HG03442 (cell line): ENCODE data around the gene DLEC1.

Source experiments
- ATAC-seq: cut with Tn5 transposase; IDR thresholded peaks from one replicate; pipeline ENCODE4 v1.9.1; 2021; ENCODE audit warnings: mild to moderate bottlenecking, moderate library complexity; ENCODE audit not compliant: unreplicated experiment

The DLEC1 gene

GRCh38 chr3:38039101-38039898 lies at the start of gene DLEC1:
Gene DLEC1, plus strand, starts transcription at chr3:38039208. Its CDS starts 18 bp downstream, at chr3:38039226.
- ATAC-seq: peak; percentile 83

GRCh38 chr3:37989821-37990480 lies 49.1 kb upstream of the DLEC1 start:
- ATAC-seq: no peak

GRCh38 chr3:37990527-37990926 lies 48.5 kb upstream of the DLEC1 start, which contains the start of gene VILL:
Gene VILL, plus strand, starts transcription at chr3:37990786. Its CDS starts 2,887 bp downstream, at chr3:37993673.
- ATAC-seq: no peak

- no peak for ATAC-seq
Observed at GRCh38 chr3:37991109-37991508, 47.9 kb upstream of the DLEC1 start.

GRCh38 chr3:37991823-37992222 lies 47.2 kb upstream of the DLEC1 start:
- ATAC-seq: no peak

GRCh38 chr3:37992271-37993066 lies 46.5 kb upstream of the DLEC1 start:
- no peak for ATAC-seq

- no peak for ATAC-seq
Observed at GRCh38 chr3:37993067-37993455, 45.9 kb upstream of the DLEC1 start.

- ATAC-seq: no peak
Observed at GRCh38 chr3:37993460-37993819, 45.6 kb upstream of the DLEC1 start.

GRCh38 chr3:37993820-37994638 lies 45.0 kb upstream of the DLEC1 start:
- peak; percentile 51 for ATAC-seq

GRCh38 chr3:37994639-37994972 lies 44.4 kb upstream of the DLEC1 start:
- no peak for ATAC-seq

- no peak for ATAC-seq
Observed at GRCh38 chr3:37995652-37996641, 43.1 kb upstream of the DLEC1 start.

- peak; percentile 58 for ATAC-seq
Observed at GRCh38 chr3:37996785-37997301, 42.2 kb upstream of the DLEC1 start.

GRCh38 chr3:37997342-37997741 lies 41.7 kb upstream of the DLEC1 start:
- no peak for ATAC-seq

- no peak for ATAC-seq
Observed at GRCh38 chr3:37997791-37998370, 41.1 kb upstream of the DLEC1 start.

- no peak for ATAC-seq
Observed at GRCh38 chr3:37999836-38000235, 39.2 kb upstream of the DLEC1 start.

GRCh38 chr3:38000242-38000916 lies 38.6 kb upstream of the DLEC1 start:
- ATAC-seq: no peak

- no peak for ATAC-seq
Observed at GRCh38 chr3:38000965-38001455, 38.0 kb upstream of the DLEC1 start.

- no peak for ATAC-seq
Observed at GRCh38 chr3:38001456-38002081, 37.4 kb upstream of the DLEC1 start.
